ENCODE measurements around the gene INCENP. TPM values are rescaled to one million over a fixed set of nuclear protein-coding genes. Genes with fewer than 3 reads are reported as not detected.

Gene INCENP
- total and polyA plus RNA-seq, 2 donors (not counting 1 experiment from before 2014, with no cell fraction given), result 8.9 to 37.8 TPM

GRCh38 chr11:62201376-62201775 lies 77.6 kb downstream of the INCENP start:
- Mint-ChIP-seq H3K27ac (no peak overlapping the region), H3K9me3 (ENCODE audit: insufficient read depth) (no peaks in the 10 kb centered on the region), H3K4me3 (no peak overlapping the region), H3K27me3 (peaks cover 34% of the 10 kb centered on the region), H3K4me1 (no peaks in the 10 kb centered on the region)
- Histone ChIP-seq H3K4me3 (ENCODE audit: control extremely low read depth in 1 of 5, extremely low read depth in 1 of 5, insufficient read depth in 1 of 5, low read depth in 2 of 5, low read length in 4 of 5) (no peak overlapping the region), H3K4me2 (replicated peaks; ENCODE audit: low read depth, low read length, poor library complexity, severe bottlenecking) (no peak overlapping the region), H3K36me3 (replicated peaks in 1 of 2; ENCODE audit: control extremely low read depth in 1 of 2, control insufficient read depth in 1 of 2, extremely low read depth in 1 of 2, insufficient read depth in 2 of 2, low read length in 1 of 2) (no peaks in the 10 kb centered on the region), H3K27ac (ENCODE audit: low read length in 2 of 2) (no peak overlapping the region), H4K20me1 (ENCODE audit: control insufficient read depth, insufficient read depth, low read length, poor library complexity, severe bottlenecking) (no peaks in the 10 kb centered on the region), H3K79me2 (ENCODE audit: control insufficient read depth, insufficient read depth, low read length) (no peaks in the 10 kb centered on the region), H3K9ac (ENCODE audit: low read length) (no peak overlapping the region), H2AFZ (ENCODE audit: insufficient read depth, low read depth, low read length, poor library complexity, severe bottlenecking) (no peak overlapping the region), H3K27me3 (replicated peaks in 1 of 4; ENCODE audit: control extremely low read depth in 1 of 4, control insufficient read depth in 3 of 4, insufficient read depth in 4 of 4, low read length in 3 of 4) (peaks cover 0 to 8% (median 0%) of the 10 kb centered on the region in 4 experiments), H3K4me1 (ENCODE audit: control insufficient read depth in 2 of 2, insufficient read depth in 2 of 2, low read length in 2 of 2) (no peaks in the 10 kb centered on the region), H3K9me3 (ENCODE audit: control extremely low read depth in 1 of 3, control insufficient read depth in 2 of 3, insufficient read depth in 1 of 3, low read length in 2 of 3) (no peaks in the 10 kb centered on the region)
- DNase-seq (no peak), ATAC-seq (ENCODE audit: low read depth) (no peak)
- intact Hi-C loops (cut with micrococcal nuclease), result no loop called here
- ChIA-PET CTCF (no interaction called here), POLR2A (no interaction called here)
- WGBS (ENCODE audit: insufficient coverage), result 83% methylated on average over 2 of the region's 2 CpGs
- TF ChIP-seq EZH2 (IDR thresholded peaks at IDR 0.05; ENCODE audit: borderline replicate concordance, insufficient read depth, low read depth, low read length, poor library complexity, severe bottlenecking) (no peak), CTCF (IDR thresholded peaks at IDR 0.05) (no peak)

Other genes starting within 250 kb of the INCENP start
- 224 and 225 TPM in 2 replicates for gene FADS3, start 232.5 kb upstream of the INCENP start, total RNA-seq
- gene FADS3, start 232.5 kb upstream of the INCENP start, polyA plus RNA-seq, result 256 and 265 TPM in 2 replicates
- 0.29 TPM in 1 of 2 replicates, not detected in the other for gene RAB3IL1, start 206.4 kb upstream of the INCENP start, total RNA-seq
- 0.27 TPM in 1 of 2 replicates, not detected in the other for gene RAB3IL1, start 206.4 kb upstream of the INCENP start, polyA plus RNA-seq
- gene BEST1, start 173.7 kb upstream of the INCENP start, total RNA-seq, result 0.78 and 0.99 TPM in 2 replicates
- 0.07 and 0.42 TPM in 2 replicates for gene BEST1, start 173.7 kb upstream of the INCENP start, polyA plus RNA-seq
- gene FTH1, start 156.4 kb upstream of the INCENP start, total RNA-seq, result 1,265 and 1,314 TPM in 2 replicates
- 1,136 and 1,265 TPM in 2 replicates for gene FTH1, start 156.4 kb upstream of the INCENP start, polyA plus RNA-seq
- gene SCGB1D1, start 66.2 kb downstream of the INCENP start, total RNA-seq, result not detected in 2 replicates
- not detected in 2 replicates for gene SCGB1D1, start 66.2 kb downstream of the INCENP start, polyA plus RNA-seq
- not detected in 2 replicates for gene SCGB2A1, start 84.7 kb downstream of the INCENP start, total RNA-seq
- gene SCGB2A1, start 84.7 kb downstream of the INCENP start, polyA plus RNA-seq, result not detected in 2 replicates
- gene SCGB1D2, start 118.2 kb downstream of the INCENP start, total RNA-seq, result not detected in 2 replicates
- not detected in 2 replicates for gene SCGB1D2, start 118.2 kb downstream of the INCENP start, polyA plus RNA-seq
- gene SCGB2A2, start 146.1 kb downstream of the INCENP start, total RNA-seq, result not detected in 2 replicates
- not detected in 2 replicates for gene SCGB2A2, start 146.1 kb downstream of the INCENP start, polyA plus RNA-seq
- gene SCGB1D4, start 175.1 kb downstream of the INCENP start, total RNA-seq, result not detected in 2 replicates
- not detected in 2 replicates for gene SCGB1D4, start 175.1 kb downstream of the INCENP start, polyA plus RNA-seq
- gene ASRGL1, start 213.4 kb downstream of the INCENP start, total RNA-seq, result 0.49 and 1.1 TPM in 2 replicates
- 1.3 and 9.1 TPM in 2 replicates for gene ASRGL1, start 213.4 kb downstream of the INCENP start, polyA plus RNA-seq

Measured in B cell (primary cell).